HG03066 (cell line): Measurements from ENCODE around the gene ARID5B.
A peak's percentile ranks its signal among the peaks of the same experiment; 100 is the strongest.

Source experiments
- ATAC-seq: cut with Tn5 transposase; IDR thresholded peaks from one replicate; pipeline ENCODE4 v1.9.1; 2021; ENCODE audit warnings: low read depth; ENCODE audit not compliant: unreplicated experiment

The ARID5B gene

GRCh38 chr10:62082729-62083411, 181.4 kb downstream of the ARID5B start:
- ATAC-seq, result peak; percentile 28

- ATAC-seq, result no peak
These were observed 182.1 kb downstream of the ARID5B start for GRCh38 chr10:62083412-62084267.

GRCh38 chr10:62084451-62084850, 183.0 kb downstream of the ARID5B start:
- no peak for ATAC-seq

GRCh38 chr10:62085404-62085803, 183.9 kb downstream of the ARID5B start:
- no peak for ATAC-seq

GRCh38 chr10:62085821-62086220, 184.3 kb downstream of the ARID5B start:
- no peak for ATAC-seq

GRCh38 chr10:62087329-62087728, 185.8 kb downstream of the ARID5B start:
- no peak for ATAC-seq

- ATAC-seq, result no peak
These were observed 187.3 kb downstream of the ARID5B start for GRCh38 chr10:62088786-62089185.

- no peak for ATAC-seq
These were observed 191.0 kb downstream of the ARID5B start for GRCh38 chr10:62092301-62093030.

- no peak for ATAC-seq
These were observed 192.4 kb downstream of the ARID5B start for GRCh38 chr10:62093863-62094291.

GRCh38 chr10:62095181-62096122, 194.0 kb downstream of the ARID5B start:
- ATAC-seq, result no peak

- no peak for ATAC-seq
These were observed 194.9 kb downstream of the ARID5B start for GRCh38 chr10:62096256-62096933.

GRCh38 chr10:62098278-62099121, 197.0 kb downstream of the ARID5B start:
- no peak for ATAC-seq

GRCh38 chr10:62099299-62099698, 197.8 kb downstream of the ARID5B start:
- no peak for ATAC-seq

GRCh38 chr10:62103857-62104256, 202.4 kb downstream of the ARID5B start:
- ATAC-seq, result no peak

- ATAC-seq, result no peak
These were observed 205.5 kb downstream of the ARID5B start for GRCh38 chr10:62106929-62107519.

- no peak for ATAC-seq
These were observed 207.5 kb downstream of the ARID5B start for GRCh38 chr10:62108759-62109586.

- peak; percentile 74 for ATAC-seq
These were observed 208.2 kb downstream of the ARID5B start for GRCh38 chr10:62109587-62110293.
